Naive B cell (primary cell): Measurements from ENCODE around the gene CRABP2. TPM values are rescaled to one million over a fixed set of nuclear protein-coding genes. Genes with fewer than 3 reads are reported as not detected.

Experiments
- ATAC-seq, 2 donors: fragments of 150-1000 bp; cut with Tn5 transposase; 2 replicates each; pipeline ENCODE4 v1.10.0; 2021; ENCODE audit warnings: low read depth in 2 of 2, mild to moderate bottlenecking in 2 of 2, moderate library complexity in 2 of 2
- DNase-seq: peaks from one replicate; pipeline ENCODE4 v3.0.0; 2022
- H3K27ac Mint-ChIP-seq, 6 donors: one replicate each; pipeline ENCODE4 v1.8.0; 2020 to 2022; ENCODE audit warnings: mild to moderate bottlenecking in 6 of 6, mixed read lengths in 6 of 6, moderate library complexity in 5 of 6, inconsistent platforms in 2 of 6
- H3K27me3 Mint-ChIP-seq, 3 donors: one replicate each; pipeline ENCODE4 v1.8.0; 2021 to 2022; ENCODE audit warnings: mixed read lengths in 3 of 3, mild to moderate bottlenecking in 1 of 3
- H3K36me3 Mint-ChIP-seq, 2 donors: one replicate each; pipeline ENCODE4 v1.8.0; 2020 to 2022; ENCODE audit warnings: mixed read lengths in 2 of 2, inconsistent platforms in 1 of 2, mild to moderate bottlenecking in 1 of 2
- H3K4me1 Mint-ChIP-seq, 3 donors: one replicate each; pipeline ENCODE4 v1.8.0; 2020 to 2022; ENCODE audit warnings: mixed read lengths in 3 of 3, inconsistent platforms in 1 of 3, mild to moderate bottlenecking in 1 of 3, moderate library complexity in 1 of 3
- H3K4me3 Mint-ChIP-seq, 8 donors: one replicate each; pipeline ENCODE4 v1.8.0; 2020 to 2022; ENCODE audit warnings: mild to moderate bottlenecking in 8 of 8, mixed read lengths in 8 of 8, moderate library complexity in 8 of 8, inconsistent platforms in 2 of 8
- H3K9me3 Mint-ChIP-seq, 7 donors: one replicate each; pipeline ENCODE4 v1.8.0; 2020 to 2022; ENCODE audit warnings: mixed read lengths in 7 of 7, mild to moderate bottlenecking in 5 of 7, inconsistent platforms in 2 of 7, moderate library complexity in 1 of 7
- polyA plus RNA-seq, 6 donors: library from polyadenylated mRNA; unstranded; fragments of 300-500 nt; fragmentation: Illumina TruSeq; gene quantifications; one replicate each; pipeline ENCODE4 v1.2.3, GENCODE V29; 2021; ENCODE audit warnings: low read depth in 6 of 6

Gene CRABP2
- polyA plus RNA-seq, 6 donors from 2014 or later = 0.29 TPM; not detected in 5

GRCh38 chr1:156703336-156703735, 2.0 kb downstream of the CRABP2 start:
- H3K9me3 Mint-ChIP-seq = no peaks in the 10 kb centered on the region
- H3K27ac Mint-ChIP-seq = peak overlapping the region in 1 of 6 donors; percentile 69
- H3K36me3 Mint-ChIP-seq = peaks cover 0 to 9% of the 10 kb centered on the region in 2 donors
- peaks cover 39 to 67% (median 52%) of the 10 kb centered on the region in 3 donors for H3K27me3 Mint-ChIP-seq
- no peak for DNase-seq
- no peak for ATAC-seq
- H3K4me1 Mint-ChIP-seq = peaks cover 18 to 40% (median 31%) of the 10 kb centered on the region in 3 donors
- peak overlapping the region in 1 of 8 donors; percentile 94 for H3K4me3 Mint-ChIP-seq

DNA sequence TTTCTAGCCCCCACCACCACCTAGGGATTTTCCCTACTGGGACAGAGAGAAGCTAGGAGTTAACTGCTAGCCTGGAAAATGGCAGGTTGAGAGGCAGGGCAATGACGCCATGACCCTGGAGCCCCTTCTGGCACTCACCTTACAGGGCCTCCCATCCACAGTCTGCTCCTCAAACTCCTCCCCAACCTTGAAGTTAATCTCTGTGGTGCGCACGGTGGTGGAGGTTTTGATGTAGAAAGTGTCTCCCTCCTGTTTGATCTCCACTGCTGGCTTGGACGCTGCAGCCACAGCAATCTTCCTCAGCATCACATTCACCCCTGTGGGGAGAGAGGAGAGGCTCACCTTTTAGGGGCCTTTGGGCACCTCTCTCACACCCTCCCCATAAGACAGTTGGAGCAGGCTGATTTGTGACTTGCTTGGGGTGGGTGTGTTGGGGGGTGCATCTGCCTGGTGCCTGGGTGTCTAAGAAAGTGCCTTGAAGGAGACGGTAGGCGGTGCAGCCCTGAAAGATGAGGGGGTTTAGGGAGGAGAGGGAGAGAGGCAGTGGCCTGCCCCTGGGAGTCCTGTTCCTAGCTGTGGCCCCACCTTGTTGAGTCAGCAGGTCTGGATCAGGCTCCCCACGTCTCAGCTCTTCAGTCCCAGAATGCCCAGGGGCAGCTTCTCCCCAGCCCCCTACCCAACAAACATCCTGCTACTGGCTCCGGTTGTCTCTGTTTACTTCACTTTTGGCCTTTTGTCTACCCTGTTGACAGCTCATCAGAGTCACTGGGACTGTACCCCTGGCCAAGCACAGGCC, 4.4 kb downstream of the CRABP2 start:
- DNase-seq (no peak), ATAC-seq (no peak)
- Mint-ChIP-seq H3K4me1 (peaks cover 6 to 27% (median 20%) of the 10 kb centered on the region in 3 donors), H3K9me3 (no peaks in the 10 kb centered on the region), H3K4me3 (no peak overlapping the region), H3K36me3 (peaks cover 0 to 19% of the 10 kb centered on the region in 2 donors), H3K27me3 (peaks cover 53 to 84% (median 70%) of the 10 kb centered on the region in 3 donors), H3K27ac (peak overlapping the region in 1 of 6 donors; percentile 92)

- H3K27me3 Mint-ChIP-seq = peaks cover 47 to 78% (median 72%) of the 10 kb centered on the region in 3 donors
- H3K4me3 Mint-ChIP-seq = no peak overlapping the region
- no peaks in the 10 kb centered on the region for H3K9me3 Mint-ChIP-seq
- ATAC-seq = no peak
- DNase-seq = no peak
- peaks cover 0 to 26% of the 10 kb centered on the region in 2 donors for H3K36me3 Mint-ChIP-seq
- H3K27ac Mint-ChIP-seq = no peak overlapping the region
- peaks cover 0 to 8% (median 2%) of the 10 kb centered on the region in 3 donors for H3K4me1 Mint-ChIP-seq
These were observed 6.4 kb downstream of the CRABP2 start for GRCh38 chr1:156698995-156699394.

DNA sequence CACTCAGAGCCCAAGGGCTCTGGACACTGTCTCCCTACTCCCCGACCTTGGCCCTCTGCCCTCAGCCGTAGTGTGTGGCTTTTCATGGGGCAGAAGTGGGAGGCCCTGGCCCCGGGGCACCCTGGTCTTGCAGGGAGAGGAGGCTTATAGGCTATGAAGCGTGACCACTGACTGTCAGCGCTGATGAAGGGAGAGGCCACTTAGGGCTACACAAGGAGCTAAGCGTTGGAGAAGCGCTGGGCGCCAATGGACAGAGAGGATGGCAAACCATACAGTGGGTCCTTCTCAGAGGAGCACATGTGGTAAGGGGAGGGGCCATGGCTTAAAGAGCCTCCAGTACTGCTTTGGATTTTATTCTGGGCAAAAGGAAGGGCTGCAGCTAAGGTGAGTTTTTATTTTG, 7.9 kb downstream of the CRABP2 start:
- H3K27ac Mint-ChIP-seq = no peak overlapping the region
- ATAC-seq (no peak), DNase-seq (no peak)
- H3K36me3 Mint-ChIP-seq = peaks cover 0 to 26% of the 10 kb centered on the region in 2 donors
- peaks cover 5 to 12% (median 7%) of the 10 kb centered on the region in 3 donors for H3K4me1 Mint-ChIP-seq
- peak overlapping the region in 1 of 8 donors; percentile 56 for H3K4me3 Mint-ChIP-seq
- H3K27me3 Mint-ChIP-seq = peaks cover 46 to 78% (median 74%) of the 10 kb centered on the region in 3 donors
- H3K9me3 Mint-ChIP-seq = no peaks in the 10 kb centered on the region

- Mint-ChIP-seq H3K4me1 (peaks cover 13 to 19% (median 14%) of the 10 kb centered on the region in 3 donors), H3K27ac (peak overlapping the region in 1 of 6 donors; percentile 48), H3K9me3 (no peaks in the 10 kb centered on the region), H3K4me3 (peak overlapping the region in 1 of 8 donors; percentile 17), H3K27me3 (peaks cover 53 to 83% (median 81%) of the 10 kb centered on the region in 3 donors), H3K36me3 (peaks cover 0 to 26% of the 10 kb centered on the region in 2 donors)
- ATAC-seq = no peak
- DNase-seq = no peak
These were observed 8.6 kb downstream of the CRABP2 start for GRCh38 chr1:156696755-156697154.

- DNase-seq = no peak
- no peak for ATAC-seq
- no peaks in the 10 kb centered on the region for H3K9me3 Mint-ChIP-seq
- H3K4me1 Mint-ChIP-seq = peaks cover 15 to 23% (median 21%) of the 10 kb centered on the region in 3 donors
- peaks cover 0 to 29% of the 10 kb centered on the region in 2 donors for H3K36me3 Mint-ChIP-seq
- H3K27ac Mint-ChIP-seq = no peak overlapping the region
- peaks cover 54 to 84% (median 77%) of the 10 kb centered on the region in 3 donors for H3K27me3 Mint-ChIP-seq
- no peak overlapping the region for H3K4me3 Mint-ChIP-seq
These were observed 10.8 kb downstream of the CRABP2 start for GRCh38 chr1:156694690-156694962.

DNA sequence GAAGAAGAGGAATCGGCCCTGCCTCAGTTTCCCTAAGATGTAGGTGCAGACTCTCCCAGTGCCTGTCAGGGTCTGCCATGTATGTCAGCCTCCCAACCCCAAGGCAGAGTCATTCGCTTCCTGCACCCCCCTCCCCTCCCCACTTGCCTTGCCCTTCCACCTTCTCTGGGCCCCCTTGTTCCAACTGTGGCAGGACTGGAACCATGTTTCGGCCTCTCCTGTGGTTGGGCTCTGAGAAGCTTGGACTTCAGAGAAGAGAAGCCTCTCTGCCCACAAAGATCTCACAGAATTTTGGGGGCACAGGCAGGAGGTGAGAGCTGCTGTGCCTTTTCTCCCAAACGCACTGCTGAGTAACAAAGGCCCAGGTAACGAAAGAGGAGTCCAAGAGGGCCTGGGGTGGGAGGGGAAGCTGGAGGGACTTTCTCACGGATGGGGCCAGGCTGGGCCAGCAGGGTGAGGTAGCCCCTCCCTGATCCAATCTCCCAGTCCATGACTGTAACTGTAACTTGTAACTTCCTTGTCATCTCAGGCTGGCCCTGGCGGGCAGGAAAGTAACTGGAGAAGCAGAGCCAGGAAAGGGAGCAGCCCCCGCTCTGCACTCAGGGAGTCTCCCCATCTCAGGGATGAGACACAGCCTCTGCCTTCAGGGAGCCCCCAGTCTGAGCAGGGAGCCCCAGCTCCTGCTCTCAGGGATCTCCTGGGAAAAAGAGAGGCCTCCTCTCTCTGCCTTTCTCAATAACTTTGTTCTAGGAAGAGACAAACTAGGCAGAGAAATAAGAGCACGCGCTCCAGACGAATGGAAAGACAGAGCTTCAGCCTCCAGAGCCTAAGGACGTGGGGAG, 11.3 kb downstream of the CRABP2 start:
- H3K36me3 Mint-ChIP-seq = peaks cover 0 to 30% of the 10 kb centered on the region in 2 donors
- ATAC-seq (no peak), DNase-seq (no peak)
- no peak overlapping the region for H3K27ac Mint-ChIP-seq
- no peaks in the 10 kb centered on the region for H3K9me3 Mint-ChIP-seq
- H3K4me1 Mint-ChIP-seq = peaks cover 18 to 27% (median 26%) of the 10 kb centered on the region in 3 donors
- no peak overlapping the region for H3K4me3 Mint-ChIP-seq
- H3K27me3 Mint-ChIP-seq = peaks cover 51 to 84% (median 77%) of the 10 kb centered on the region in 3 donors

- H3K27ac Mint-ChIP-seq = peak overlapping the region in 1 of 6 donors; percentile 3
- H3K36me3 Mint-ChIP-seq = peaks cover 0 to 24% of the 10 kb centered on the region in 2 donors
- peak in 1 of 2 donors; percentile 8 for ATAC-seq
- H3K4me1 Mint-ChIP-seq = peaks cover 18 to 32% (median 26%) of the 10 kb centered on the region in 3 donors
- peak overlapping the region in 1 of 8 donors; percentile 66 for H3K4me3 Mint-ChIP-seq
- H3K9me3 Mint-ChIP-seq = no peaks in the 10 kb centered on the region
- DNase-seq = no peak
- H3K27me3 Mint-ChIP-seq = peaks cover 53 to 84% (median 75%) of the 10 kb centered on the region in 3 donors
These were observed 12.2 kb downstream of the CRABP2 start for GRCh38 chr1:156692925-156693847.

DNA sequence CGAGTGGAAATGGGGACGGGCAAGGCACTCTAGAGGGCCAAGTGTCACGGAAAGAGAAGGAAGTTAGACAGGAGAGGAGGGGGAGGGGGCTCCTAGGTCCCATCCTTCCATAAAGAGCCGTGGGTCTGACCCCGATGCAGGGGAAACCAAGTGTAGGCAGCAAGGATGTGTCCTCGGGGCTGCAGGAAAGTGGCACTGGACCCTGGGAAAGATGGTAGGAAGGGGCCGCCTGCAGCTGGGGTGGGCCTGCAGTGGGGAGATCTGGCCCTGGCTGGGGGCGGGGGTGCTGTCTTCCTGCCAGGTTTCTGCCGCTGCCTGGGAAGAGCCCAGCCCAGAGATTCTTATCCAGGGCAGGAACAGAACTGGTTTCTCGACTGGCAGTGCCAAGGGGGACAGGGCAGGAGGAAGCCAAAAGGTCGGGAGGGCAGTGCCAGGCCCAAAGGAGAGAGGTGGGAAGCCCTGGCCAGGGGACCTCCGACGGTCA, 12.9 kb downstream of the CRABP2 start:
- Mint-ChIP-seq H3K4me3 (peak overlapping the region in 1 of 8 donors; percentile 66), H3K27ac (peak overlapping the region in 3 of 6 donors; percentile 26 to 67 (median 61)), H3K27me3 (peaks cover 50 to 79% (median 73%) of the 10 kb centered on the region in 3 donors), H3K9me3 (no peaks in the 10 kb centered on the region), H3K4me1 (peaks cover 18 to 32% (median 26%) of the 10 kb centered on the region in 3 donors), H3K36me3 (peaks cover 0 to 24% of the 10 kb centered on the region in 2 donors)
- ATAC-seq (no peak), DNase-seq (no peak)

DNA sequence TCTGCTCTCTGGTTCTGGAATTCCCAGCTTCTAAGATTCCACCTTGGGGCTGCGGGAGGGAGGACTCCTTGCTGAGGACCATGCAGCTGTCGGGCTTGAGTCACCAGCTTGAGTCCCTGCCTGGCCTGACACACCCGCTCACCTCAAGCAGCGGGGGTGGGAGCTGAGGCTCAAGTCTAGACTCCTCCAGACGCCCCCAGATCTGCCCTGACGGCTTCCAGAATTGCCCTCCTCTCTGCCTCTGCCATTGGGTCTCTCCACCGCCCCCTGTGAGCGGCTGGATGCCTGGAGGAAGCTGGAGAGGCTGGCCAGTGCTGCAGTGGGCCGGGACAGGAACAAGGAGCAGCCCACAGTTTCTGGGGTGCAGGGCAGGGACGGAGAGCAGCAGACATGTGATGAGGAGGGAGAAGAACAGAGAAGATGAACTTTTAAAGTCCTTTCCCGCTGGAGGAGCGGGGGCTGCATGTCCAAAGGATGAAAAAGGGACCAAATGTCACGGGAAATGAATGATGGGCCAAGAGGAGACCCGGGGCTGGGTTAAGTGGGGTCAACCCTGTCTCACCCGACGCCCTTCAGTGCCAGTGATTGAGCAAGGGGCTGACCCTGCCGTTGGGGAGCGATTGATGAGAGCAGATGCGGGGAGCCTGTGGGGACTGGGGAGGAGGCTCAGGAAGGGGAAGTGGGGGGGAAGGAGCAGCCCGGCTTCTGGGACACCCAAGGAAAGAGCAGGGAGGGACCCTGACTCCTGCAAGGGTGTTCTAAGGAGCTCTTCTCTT, 13.5 kb downstream of the CRABP2 start:
- ATAC-seq = no peak
- no peaks in the 10 kb centered on the region for H3K9me3 Mint-ChIP-seq
- no peak for DNase-seq
- peaks cover 0 to 17% of the 10 kb centered on the region in 2 donors for H3K36me3 Mint-ChIP-seq
- peak overlapping the region in 3 of 8 donors; percentile 5 to 64 (median 48) for H3K4me3 Mint-ChIP-seq
- H3K27ac Mint-ChIP-seq = peak overlapping the region in 2 of 6 donors; percentile 26 to 67
- peaks cover 18 to 32% (median 26%) of the 10 kb centered on the region in 3 donors for H3K4me1 Mint-ChIP-seq
- H3K27me3 Mint-ChIP-seq = peaks cover 45 to 72% (median 66%) of the 10 kb centered on the region in 3 donors

DNA sequence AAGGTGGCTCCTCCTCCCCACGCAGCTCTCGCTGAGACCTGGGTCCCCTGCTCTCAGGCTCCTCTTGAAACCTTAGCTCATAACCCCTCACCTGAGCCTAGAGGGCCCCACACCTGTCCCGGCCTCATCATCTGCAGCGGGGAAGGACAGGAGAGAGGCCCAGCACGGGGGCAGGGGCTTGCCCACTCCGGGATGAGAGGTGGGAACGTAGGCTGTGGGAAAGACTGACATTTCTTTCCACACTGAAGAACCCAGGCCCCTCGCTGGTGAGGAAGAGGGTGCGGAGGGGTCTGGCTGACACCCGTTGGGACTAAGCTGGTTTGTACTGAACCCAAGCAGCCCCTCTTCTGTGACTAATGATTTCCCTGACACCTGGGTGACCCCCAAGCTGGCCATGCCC, 14.2 kb downstream of the CRABP2 start:
- H3K4me3 Mint-ChIP-seq = no peak overlapping the region
- no peak for DNase-seq
- H3K27me3 Mint-ChIP-seq = peaks cover 41 to 66% (median 60%) of the 10 kb centered on the region in 3 donors
- H3K27ac Mint-ChIP-seq = no peak overlapping the region
- H3K36me3 Mint-ChIP-seq = peaks cover 0 to 15% of the 10 kb centered on the region in 2 donors
- peaks cover 18 to 32% (median 26%) of the 10 kb centered on the region in 3 donors for H3K4me1 Mint-ChIP-seq
- H3K9me3 Mint-ChIP-seq = no peaks in the 10 kb centered on the region
- no peak for ATAC-seq

- no peak for DNase-seq
- Mint-ChIP-seq H3K36me3 (peaks cover 0 to 15% of the 10 kb centered on the region in 2 donors), H3K27ac (peak overlapping the region in 1 of 6 donors; percentile 59), H3K27me3 (peaks cover 42 to 65% (median 60%) of the 10 kb centered on the region in 3 donors), H3K9me3 (no peaks in the 10 kb centered on the region), H3K4me3 (peak overlapping the region in 1 of 8 donors; percentile 30), H3K4me1 (peaks cover 18 to 32% (median 26%) of the 10 kb centered on the region in 3 donors)
- ATAC-seq = no peak
These were observed 14.7 kb downstream of the CRABP2 start for GRCh38 chr1:156690675-156691036.
